NCI-H526 treated with DMSO at 0.1 percent for 48 hours (cell line): ENCODE results near the gene DUS4L.

Experiments
- DNase-seq: peaks from one replicate; lab custom pipeline; 2025; lab: John Stamatoyannopoulos, UW

The DUS4L gene

GRCh38 chr7:107615910-107616680 lies 52.3 kb downstream of the DUS4L start:
- DNase-seq: no peak

- no peak for DNase-seq
Measured at GRCh38 chr7:107622429-107622828, 58.7 kb downstream of the DUS4L start.

- no peak for DNase-seq
Measured at GRCh38 chr7:107622894-107623293, 59.1 kb downstream of the DUS4L start.

- DNase-seq: no peak
Measured at GRCh38 chr7:107627002-107627401, 63.2 kb downstream of the DUS4L start.
